ENCODE results near the gene ASB15. TPM values are rescaled to one million over a fixed set of nuclear protein-coding genes. Genes with fewer than 3 reads are reported as not detected.

Gene ASB15
- total and polyA plus RNA-seq, 2 of the 13 experiments (the other 11 are each of a cell fraction or from before 2014, with no cell fraction given) = not detected

DNA sequence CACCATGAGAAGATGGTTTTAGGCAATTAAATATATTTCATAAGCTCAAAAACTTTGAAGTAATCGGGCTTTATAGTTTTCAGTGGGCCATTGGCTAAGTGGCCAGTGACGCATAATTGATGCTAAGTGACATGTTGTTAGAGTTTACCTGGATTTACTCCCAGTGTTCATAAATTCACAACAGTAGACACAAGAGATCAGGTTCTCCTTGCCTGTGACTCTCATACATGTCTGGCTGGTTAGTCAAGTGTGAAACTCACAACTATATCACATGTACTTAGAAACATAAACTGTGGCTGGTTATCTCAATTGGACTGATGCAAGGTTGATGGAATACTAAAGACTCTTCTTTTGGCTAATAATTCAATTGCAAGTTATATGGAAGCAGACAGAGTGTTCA is 26.2 kb downstream of the ASB15 start (continued):
- TF ChIP-seq, protein P1, sequence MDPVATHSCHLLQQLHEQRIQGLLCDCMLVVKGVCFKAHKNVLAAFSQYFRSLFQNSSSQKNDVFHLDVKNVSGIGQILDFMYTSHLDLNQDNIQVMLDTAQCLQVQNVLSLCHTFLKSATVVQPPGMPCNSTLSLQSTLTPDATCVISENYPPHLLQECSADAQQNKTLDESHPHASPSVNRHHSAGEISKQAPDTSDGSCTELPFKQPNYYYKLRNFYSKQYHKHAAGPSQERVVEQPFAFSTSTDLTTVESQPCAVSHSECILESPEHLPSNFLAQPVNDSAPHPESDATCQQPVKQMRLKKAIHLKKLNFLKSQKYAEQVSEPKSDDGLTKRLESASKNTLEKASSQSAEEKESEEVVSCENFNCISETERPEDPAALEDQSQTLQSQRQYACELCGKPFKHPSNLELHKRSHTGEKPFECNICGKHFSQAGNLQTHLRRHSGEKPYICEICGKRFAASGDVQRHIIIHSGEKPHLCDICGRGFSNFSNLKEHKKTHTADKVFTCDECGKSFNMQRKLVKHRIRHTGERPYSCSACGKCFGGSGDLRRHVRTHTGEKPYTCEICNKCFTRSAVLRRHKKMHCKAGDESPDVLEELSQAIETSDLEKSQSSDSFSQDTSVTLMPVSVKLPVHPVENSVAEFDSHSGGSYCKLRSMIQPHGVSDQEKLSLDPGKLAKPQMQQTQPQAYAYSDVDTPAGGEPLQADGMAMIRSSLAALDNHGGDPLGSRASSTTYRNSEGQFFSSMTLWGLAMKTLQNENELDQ (CRISPR knock-in tag; IDR thresholded peaks at IDR 0.05; ENCODE audit: borderline replicate concordance) = no peak
- no peak for TF ChIP-seq ZNF3 (CRISPR knock-in tag; IDR thresholded peaks at IDR 0.05)
- TF ChIP-seq RAD51 (IDR thresholded peaks at IDR 0.05; ENCODE audit: borderline replicate concordance) = no peak
- TF ChIP-seq CHCHD3 (CRISPR knock-in tag; IDR thresholded peaks at IDR 0.05) = no peak
- TF ChIP-seq ZNF615 (CRISPR knock-in tag; IDR thresholded peaks at IDR 0.05; ENCODE audit: borderline replicate concordance) = no peak
- no peak for TF ChIP-seq ZNF572 (CRISPR knock-in tag; IDR thresholded peaks at IDR 0.05)
- TF ChIP-seq, protein P2, sequence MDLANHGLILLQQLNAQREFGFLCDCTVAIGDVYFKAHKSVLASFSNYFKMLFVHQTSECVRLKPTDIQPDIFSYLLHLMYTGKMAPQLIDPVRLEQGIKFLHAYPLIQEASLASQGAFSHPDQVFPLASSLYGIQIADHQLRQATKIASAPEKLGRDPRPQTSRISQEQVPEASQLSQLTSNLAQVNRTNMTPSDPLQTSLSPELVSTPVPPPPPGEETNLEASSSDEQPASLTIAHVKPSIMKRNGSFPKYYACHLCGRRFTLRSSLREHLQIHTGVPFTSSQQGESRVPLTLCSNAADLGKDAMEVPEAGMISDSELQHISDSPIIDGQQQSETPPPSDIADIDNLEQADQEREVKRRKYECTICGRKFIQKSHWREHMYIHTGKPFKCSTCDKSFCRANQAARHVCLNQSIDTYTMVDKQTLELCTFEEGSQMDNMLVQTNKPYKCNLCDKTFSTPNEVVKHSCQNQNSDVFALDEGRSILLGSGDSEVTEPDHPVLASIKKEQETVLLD (CRISPR knock-in tag; IDR thresholded peaks at IDR 0.05; ENCODE audit: low read depth) = no peak

DNA sequence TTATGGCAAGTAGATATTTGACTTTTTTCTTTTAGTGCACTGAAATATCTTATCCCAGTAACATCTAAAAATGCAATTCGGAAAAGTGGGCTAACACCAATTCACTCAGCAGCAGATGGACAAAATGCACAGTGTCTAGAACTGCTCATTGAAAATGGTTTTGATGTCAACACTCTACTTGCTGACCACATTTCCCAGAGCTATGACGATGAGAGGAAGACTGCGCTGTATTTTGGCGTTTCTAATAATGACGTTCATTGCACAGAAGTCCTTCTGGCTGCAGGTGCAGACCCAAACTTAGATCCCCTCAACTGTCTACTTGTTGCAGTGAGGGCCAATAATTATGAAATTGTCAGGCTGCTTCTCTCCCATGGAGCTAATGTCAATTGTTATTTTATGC is 27.2 kb downstream of the ASB15 start:
- no peak for TF ChIP-seq SUZ12 (IDR thresholded peaks at IDR 0.05; ENCODE audit: low read depth, low read length)
- no peak for TF ChIP-seq MATR3 (CRISPR knock-in tag; IDR thresholded peaks at IDR 0.05)
- TF ChIP-seq, protein P3, sequence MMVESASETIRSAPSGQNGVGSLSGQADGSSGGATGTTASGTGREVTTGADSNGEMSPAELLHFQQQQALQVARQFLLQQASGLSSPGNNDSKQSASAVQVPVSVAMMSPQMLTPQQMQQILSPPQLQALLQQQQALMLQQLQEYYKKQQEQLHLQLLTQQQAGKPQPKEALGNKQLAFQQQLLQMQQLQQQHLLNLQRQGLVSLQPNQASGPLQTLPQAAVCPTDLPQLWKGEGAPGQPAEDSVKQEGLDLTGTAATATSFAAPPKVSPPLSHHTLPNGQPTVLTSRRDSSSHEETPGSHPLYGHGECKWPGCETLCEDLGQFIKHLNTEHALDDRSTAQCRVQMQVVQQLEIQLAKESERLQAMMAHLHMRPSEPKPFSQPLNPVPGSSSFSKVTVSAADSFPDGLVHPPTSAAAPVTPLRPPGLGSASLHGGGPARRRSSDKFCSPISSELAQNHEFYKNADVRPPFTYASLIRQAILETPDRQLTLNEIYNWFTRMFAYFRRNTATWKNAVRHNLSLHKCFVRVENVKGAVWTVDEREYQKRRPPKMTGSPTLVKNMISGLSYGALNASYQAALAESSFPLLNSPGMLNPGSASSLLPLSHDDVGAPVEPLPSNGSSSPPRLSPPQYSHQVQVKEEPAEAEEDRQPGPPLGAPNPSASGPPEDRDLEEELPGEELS (CRISPR knock-in tag; IDR thresholded peaks at IDR 0.05) = no peak
- no peak for TF ChIP-seq ZNF34 (CRISPR knock-in tag; IDR thresholded peaks at IDR 0.05; ENCODE audit: borderline replicate concordance)
- TF ChIP-seq HOXA3 (CRISPR knock-in tag; IDR thresholded peaks at IDR 0.05) = no peak
- TF ChIP-seq ZNF589 (CRISPR knock-in tag; conservative IDR thresholded peaks at IDR 0.05) = no peak
- no peak for TF ChIP-seq ZNF607 (CRISPR knock-in tag; IDR thresholded peaks at IDR 0.05; ENCODE audit: borderline replicate concordance)
- TF ChIP-seq ZNF549 (CRISPR knock-in tag; IDR thresholded peaks at IDR 0.05) = no peak
- TF ChIP-seq ATF1 (CRISPR knock-in tag; IDR thresholded peaks at IDR 0.05) = no peak
- TF ChIP-seq, protein P4, sequence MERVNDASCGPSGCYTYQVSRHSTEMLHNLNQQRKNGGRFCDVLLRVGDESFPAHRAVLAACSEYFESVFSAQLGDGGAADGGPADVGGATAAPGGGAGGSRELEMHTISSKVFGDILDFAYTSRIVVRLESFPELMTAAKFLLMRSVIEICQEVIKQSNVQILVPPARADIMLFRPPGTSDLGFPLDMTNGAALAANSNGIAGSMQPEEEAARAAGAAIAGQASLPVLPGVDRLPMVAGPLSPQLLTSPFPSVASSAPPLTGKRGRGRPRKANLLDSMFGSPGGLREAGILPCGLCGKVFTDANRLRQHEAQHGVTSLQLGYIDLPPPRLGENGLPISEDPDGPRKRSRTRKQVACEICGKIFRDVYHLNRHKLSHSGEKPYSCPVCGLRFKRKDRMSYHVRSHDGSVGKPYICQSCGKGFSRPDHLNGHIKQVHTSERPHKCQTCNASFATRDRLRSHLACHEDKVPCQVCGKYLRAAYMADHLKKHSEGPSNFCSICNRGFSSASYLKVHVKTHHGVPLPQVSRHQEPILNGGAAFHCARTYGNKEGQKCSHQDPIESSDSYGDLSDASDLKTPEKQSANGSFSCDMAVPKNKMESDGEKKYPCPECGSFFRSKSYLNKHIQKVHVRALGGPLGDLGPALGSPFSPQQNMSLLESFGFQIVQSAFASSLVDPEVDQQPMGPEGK (CRISPR knock-in tag; IDR thresholded peaks at IDR 0.05) = no peak
- no peak for TF ChIP-seq IRF2 (CRISPR knock-in tag; IDR thresholded peaks at IDR 0.05)
- Histone ChIP-seq H3K4me3 (replicated peaks in 1 of 3; ENCODE audit: insufficient read depth in 1 of 3, low read depth in 2 of 3, low read length in 3 of 3) (no peak overlapping the region), H3K9me3 (ENCODE audit: low read length) (no peaks in the 10 kb centered on the region), H3K79me2 (ENCODE audit: insufficient read depth, low read length) (no peaks in the 10 kb centered on the region), H3K36me3 (replicated peaks in 1 of 2; ENCODE audit: control insufficient read depth in 1 of 2, insufficient read depth in 2 of 2, low read length in 2 of 2) (no peaks in the 10 kb centered on the region), H3K9ac (ENCODE audit: insufficient read depth, low read depth, low read length) (no peak overlapping the region), H3K4me2 (ENCODE audit: low read depth, low read length) (no peak overlapping the region), H3K4me1 (ENCODE audit: insufficient read depth, low read length) (no peaks in the 10 kb centered on the region), H3K27me3 (ENCODE audit: control insufficient read depth in 1 of 2, insufficient read depth in 2 of 2, low read length in 2 of 2) (no peaks in the 10 kb centered on the region), H2AFZ (ENCODE audit: low read length) (no peak overlapping the region), H3K27ac (ENCODE audit: extremely low read length, insufficient read depth, low read length) (no peak overlapping the region), H4K20me1 (ENCODE audit: insufficient read depth, low read length) (no peaks in the 10 kb centered on the region)
- no TSS peak for BruUV-seq (replicated peaks)
- ATAC-seq = no peak
- 60% methylated on average over 5 of the region's 5 CpGs for WGBS (ENCODE audit: low lambda C conversion rate)
- CTCF ChIA-PET (ENCODE audit: low intra/inter-chr PET ratio, low total read pairs) = no interaction called here
- intact Hi-C loops (cut with micrococcal nuclease; ENCODE audit: unreplicated experiment) = loop anchor here (10.0 kb wide), 1 partner anchor 134 kb away; no protein-coding TSS in a partner anchor
- in situ Hi-C loops (cut with HindIII; ENCODE audit: extremely low pct_ligation_motif_present, low pct_unique_long_range_greater_than_20kb) = no loop called here
- no peak for DNase-seq (ENCODE audit: low spot score)
- no peak for FAIRE-seq
- POLR2A ChIA-PET = no interaction called here
